Stimulated activated CD4-positive, alpha-beta T cell treated with anti-CD3 and anti-CD28 coated beads, Interleukin-1b, Interleukin-23, amount 100 ng/mL, for 1 hour (primary cell): Measurements from ENCODE around the gene TMEM267.
"Not testable (repeated sequence)": the region's sequence is repeated elsewhere in the genome, so short reads cannot be mapped to it uniquely, and the experiment has no call there.

Experiments used
- DNase-seq, 2 donors: peaks; one replicate each; pipeline ENCODE4 v3.0.0-alpha.2; 2020; ENCODE audit warnings: low read depth in 2 of 2

TMEM267 gene

DNA sequence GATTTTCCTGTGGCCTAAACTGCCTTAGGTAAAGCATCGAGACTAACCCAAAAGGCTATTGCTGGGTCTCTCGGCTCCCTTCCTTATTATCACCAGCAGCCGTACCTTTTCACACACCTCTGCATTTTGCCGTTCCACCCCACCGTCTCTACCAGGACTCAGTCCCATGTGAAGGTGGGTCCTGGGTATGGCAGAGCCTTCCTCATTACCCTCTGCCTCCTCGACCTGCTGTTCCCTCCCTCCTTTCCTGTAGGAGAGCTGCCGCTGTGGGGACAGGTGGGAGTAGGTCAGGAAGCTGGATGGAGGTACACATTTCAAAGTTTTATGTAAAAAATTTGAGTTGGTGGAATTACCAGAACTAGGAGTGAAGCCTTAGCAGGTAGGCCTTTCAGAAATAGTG, 73.3 kb downstream of the TMEM267 start:
- DNase-seq, result no peak

DNA sequence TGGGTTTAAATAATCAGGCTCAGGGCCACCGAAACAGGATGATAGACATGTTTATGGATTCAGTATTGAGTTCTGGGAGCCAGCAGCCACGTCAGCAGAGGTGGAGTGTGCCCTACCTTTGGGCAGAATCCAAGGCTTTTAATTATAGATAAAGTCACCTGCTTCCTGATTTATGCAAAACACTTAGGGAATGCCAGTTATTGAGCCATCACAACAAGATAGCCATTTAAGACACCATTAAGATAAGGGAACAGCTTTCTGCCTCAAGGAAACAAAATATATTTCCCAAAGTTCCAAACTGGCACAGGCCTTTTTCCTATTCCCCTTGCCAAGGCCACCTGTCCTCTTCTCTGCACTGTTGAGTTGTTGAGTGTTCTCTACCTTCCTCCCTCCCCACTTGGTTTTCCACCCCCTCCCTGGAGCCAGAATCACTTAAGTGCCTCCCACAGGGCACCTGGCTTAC, 73.8 kb downstream of the TMEM267 start:
- DNase-seq, result no peak

DNA sequence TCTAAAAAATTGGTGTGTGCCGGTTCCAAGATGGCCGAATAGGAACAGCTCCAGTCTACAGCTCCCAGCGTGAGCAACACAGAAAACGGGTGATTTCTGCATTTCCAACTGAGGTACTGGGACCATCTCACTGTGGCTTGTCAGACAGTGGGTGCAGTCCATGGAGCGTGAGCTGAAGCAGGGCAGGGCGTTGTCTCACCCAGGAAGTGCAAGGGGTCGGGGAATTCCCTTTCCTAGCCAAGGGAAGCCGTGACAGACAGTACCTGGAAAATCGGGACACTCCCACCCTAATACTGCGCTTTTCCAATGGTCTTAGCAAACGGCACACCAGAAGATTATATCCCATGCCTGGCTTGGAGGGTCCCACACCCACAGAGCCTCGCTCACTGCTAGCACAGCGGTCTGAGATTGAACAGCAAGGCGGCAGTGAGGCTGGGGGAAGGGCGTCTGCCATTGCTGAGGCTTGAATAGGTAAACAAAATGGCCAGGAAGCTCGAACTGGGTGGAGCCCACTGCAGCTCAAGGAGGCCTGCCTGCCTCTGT, 81.1 kb downstream of the TMEM267 start:
- DNase-seq, result not testable (repeated sequence)

DNA sequence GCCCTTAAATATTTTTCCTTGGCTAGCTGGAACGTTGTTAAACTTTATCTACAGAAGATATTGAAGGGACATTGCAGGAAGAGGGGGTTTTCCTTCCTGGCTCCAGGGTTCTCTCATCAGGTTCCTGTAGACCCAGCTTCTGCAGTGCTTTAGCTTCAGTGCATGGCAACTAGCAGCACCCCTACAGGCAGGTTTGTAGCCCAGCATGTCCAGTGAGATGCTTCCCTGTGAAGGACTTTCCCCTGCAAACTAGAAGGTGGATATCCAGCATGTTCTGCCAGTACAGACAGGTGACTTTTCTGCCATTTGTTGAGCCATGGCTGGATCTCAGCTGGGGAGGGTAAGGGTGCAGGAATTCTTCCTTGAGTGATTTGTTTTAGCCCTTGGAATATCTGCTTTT, 81.8 kb downstream of the TMEM267 start:
- DNase-seq, result no peak

DNA sequence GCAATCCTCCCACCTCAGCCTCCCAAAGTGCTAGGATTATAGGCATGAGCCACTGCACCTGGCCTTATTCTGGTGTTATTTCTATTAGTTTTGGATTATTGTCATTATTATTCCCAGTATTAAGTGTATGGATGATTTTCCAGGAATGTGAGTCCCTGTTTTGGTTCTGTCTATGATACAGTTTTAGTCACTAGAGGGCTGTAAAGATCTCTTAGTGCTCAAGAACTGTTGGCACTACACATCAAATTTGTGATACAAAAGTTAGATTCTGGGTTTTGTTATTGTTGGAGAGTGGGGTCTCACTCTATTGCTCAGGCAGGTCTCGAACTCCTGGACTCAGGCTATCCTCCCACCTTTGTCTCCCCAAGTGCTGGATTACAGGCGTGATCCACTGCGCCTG, 83.6 kb downstream of the TMEM267 start:
- no peak for DNase-seq

- DNase-seq, result peak; percentile 6 to 17
Observed at GRCh38 chr5:43396762-43397304, 86.8 kb downstream of the TMEM267 start.
